GM19043 (cell line): Measurements from ENCODE around the gene CAMKMT.

ENCODE experiments used
- ATAC-seq: cut with Tn5 transposase; IDR thresholded peaks from one replicate; pipeline ENCODE4 v1.9.1; 2021; ENCODE audit warnings: low read depth; ENCODE audit not compliant: unreplicated experiment

The CAMKMT gene

DNA sequence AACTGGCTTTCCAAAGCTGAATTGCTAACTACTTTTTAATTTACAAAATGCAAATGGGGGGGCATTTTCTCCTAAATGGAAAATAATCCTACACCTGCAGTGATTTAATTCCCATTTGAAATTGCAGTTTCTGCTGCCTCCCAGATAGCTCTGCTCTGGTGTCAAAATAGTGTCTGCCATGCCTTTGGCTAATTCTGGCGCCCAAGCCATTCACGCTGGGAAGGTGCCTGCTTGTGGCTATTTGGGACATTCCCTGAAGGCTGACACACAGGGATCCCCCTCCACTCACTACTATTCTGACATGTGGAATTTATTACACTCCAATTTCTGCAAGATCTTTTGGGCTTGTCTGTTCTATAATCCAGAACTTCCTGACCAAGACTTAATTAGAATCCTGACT is 451.4 kb downstream of the CAMKMT start:
- ATAC-seq = no peak

DNA sequence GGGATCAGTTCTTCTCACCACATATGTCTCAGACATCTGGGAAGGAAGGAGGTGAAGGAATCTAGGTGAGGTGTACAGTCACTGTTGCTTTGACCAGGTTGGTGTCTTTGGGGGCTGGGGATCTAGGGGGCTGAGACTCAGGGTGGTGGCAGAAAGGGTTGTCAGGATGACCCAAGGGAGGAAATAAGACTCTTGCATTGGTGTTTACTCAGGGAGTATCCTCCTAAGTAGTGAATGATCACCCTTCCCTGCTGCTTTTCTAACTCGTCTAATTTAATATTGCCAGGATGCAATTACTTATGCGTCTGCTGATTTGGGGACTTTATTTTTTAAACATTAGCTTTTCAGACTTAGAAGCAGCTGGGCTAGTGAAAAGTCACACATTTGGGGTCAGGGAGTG is 451.9 kb downstream of the CAMKMT start:
- ATAC-seq = no peak

DNA sequence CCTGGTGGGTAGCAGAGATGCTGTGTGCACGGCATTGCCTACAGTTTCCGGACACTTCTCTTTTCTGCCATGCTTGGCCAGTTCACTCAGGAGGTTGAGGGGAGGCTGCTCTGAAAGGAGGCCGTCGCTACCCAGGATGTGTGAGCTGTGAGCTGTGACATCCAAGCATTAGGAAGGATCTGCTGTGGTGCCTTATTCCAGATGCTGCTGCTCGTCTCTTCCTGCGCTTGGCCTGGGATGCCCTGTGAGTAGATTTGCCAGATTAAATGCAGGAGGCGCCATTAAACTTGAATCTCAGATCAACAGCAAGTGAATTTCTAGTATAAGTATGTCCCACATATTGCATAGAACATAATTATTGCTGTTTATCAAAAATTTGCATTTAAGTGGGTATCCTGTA is 455.5 kb downstream of the CAMKMT start:
- no peak for ATAC-seq

DNA sequence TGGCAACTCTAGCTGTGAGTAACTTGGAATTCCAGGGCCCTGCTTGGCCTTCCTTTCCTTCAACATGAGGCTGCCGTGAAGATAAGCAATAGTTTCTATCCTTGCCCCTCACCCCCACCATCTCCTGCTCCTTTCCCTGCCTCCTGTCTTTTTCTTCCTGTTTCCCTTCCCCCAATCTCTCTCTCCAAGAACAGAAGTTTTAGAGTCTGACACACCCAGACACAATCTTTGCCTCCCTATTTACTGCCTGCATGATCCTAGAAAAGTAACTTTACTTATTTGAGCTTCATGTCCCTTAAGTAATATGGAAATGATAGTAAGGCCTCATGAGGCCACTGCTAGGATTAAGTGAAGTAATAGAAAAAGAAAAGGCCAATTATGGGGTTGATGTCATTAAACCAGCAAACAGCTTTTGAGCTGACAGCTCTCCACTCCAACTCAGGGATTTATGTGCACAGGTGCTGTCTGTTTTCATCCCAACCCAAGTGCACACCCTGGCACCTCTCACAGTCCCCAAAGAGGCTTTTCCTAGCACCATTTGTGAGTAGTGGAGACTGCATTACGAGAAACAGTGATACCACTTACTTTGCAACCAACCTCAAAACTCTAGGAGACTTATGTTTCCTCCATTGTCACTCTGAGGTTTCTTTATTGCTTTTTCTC is 456.1 kb downstream of the CAMKMT start:
- ATAC-seq = no peak

DNA sequence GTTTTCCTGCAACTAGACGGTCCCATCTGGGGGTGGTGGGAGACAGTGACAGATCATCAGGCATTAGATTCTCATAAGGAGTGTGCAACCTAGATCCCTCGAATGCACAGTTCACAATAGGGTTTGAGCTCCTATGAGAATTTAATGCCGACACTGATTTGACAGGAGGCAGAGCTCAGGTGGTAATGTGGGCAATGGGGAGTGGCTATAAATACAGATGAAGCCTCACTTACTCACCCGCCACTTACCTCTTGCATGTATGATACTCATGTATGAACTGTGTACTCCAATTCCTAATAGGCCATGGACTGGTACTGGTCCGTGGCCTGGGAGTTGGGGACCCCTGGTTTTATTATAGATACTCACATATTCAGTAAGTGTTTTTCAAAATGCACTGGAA is 457.3 kb downstream of the CAMKMT start:
- ATAC-seq = no peak

DNA sequence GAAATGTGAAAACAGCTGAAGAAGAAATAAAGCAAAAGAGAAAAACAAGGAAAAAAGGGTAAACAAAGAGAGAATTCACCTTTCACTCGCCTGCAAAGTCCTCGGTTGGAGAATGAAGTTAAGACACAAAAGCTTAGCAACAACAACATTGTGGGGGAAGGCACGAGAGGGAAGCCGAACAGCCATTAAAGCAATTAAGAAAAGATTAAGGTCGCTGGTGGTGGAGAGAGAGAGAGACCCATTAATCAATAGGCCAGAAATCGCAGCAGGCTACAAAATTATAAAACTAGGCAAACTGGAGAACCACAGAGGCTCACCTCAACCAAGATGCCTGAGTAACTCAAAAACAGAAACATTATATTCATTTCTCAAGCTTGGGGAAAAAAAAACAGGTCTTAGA is 459.8 kb downstream of the CAMKMT start:
- ATAC-seq = no peak

DNA sequence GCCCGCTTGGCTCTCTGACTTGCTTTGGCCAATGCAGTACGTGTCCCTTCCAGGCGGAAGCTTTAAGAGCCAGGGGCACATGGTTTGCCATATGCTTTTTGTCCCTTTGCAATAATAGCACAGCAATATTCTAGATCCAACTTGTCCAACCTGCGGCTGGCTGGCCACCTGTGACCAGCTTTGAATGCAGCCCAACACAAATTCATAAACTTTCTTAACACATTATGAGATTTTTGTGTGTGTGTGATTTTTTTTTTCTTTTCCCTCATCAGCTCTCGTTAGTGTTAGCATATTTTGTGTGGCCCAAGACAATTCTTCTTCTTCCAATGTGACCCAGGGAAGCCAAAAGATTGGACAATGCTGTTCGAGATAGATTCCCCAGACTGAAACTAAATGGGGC is 460.4 kb downstream of the CAMKMT start:
- ATAC-seq = no peak
